Brain microvascular endothelial cell (primary cell): ENCODE results near the gene STRAP.

ENCODE experiments used
- DNase-seq: peaks from one replicate; pipeline ENCODE4 v3.0.0-alpha.2; 2020
- H3K27ac ChIP-seq: fragments of 250-450 bp; sonication (Bioruptor Pico); 2 replicates; pipeline ENCODE4 v1.5.1; 2020; ENCODE audit warnings: mild to moderate bottlenecking, moderate library complexity
- H3K27me3 ChIP-seq: fragments of 250-450 bp; sonication (Bioruptor Pico); replicated peaks from 2 replicates; pipeline ENCODE4 v1.5.1; 2020; ENCODE audit warnings: mild to moderate bottlenecking
- H3K36me3 ChIP-seq: fragments of 250-450 bp; sonication (Bioruptor Pico); replicated peaks from 2 replicates; pipeline ENCODE4 v1.5.1; 2020; ENCODE audit warnings: mild to moderate bottlenecking
- H3K4me3 ChIP-seq: 2 replicates; pipeline ENCODE4 v1.5.1; 2011; ENCODE audit warnings: low read depth, mild to moderate bottlenecking, control low read depth, low read length, moderate library complexity
- CTCF ChIP-seq: IDR thresholded peaks from 2 replicates; pipeline ENCODE4 v1.5.1; 2011; ENCODE audit warnings: low read depth, mild to moderate bottlenecking, moderate library complexity, low read length, control low read depth, inconsistent platforms; ENCODE audit errors: missing control alignments
- in situ Hi-C: cut with HindIII; loops from 2 replicates; pipeline ENCODE4 v1.10.0; 2017; ENCODE audit warnings: low sequenced_read_pairs, low pct_ligation_motif_present

The STRAP gene

GRCh38 chr12:15886372-15887042, 4.3 kb downstream of the STRAP start:
- no peak for TF ChIP-seq CTCF
- in situ Hi-C loops: no loop called here
- H3K27ac ChIP-seq: no peak overlapping the region
- no peak overlapping the region for H3K4me3 ChIP-seq
- peaks cover 30% of the 10 kb centered on the region for H3K36me3 ChIP-seq
- H3K27me3 ChIP-seq: no peaks in the 10 kb centered on the region
- no peak for DNase-seq

- Histone ChIP-seq H3K27ac (no peak overlapping the region), H3K27me3 (no peaks in the 10 kb centered on the region), H3K4me3 (no peak overlapping the region), H3K36me3 (peaks cover 33% of the 10 kb centered on the region)
- DNase-seq: no peak
- TF ChIP-seq CTCF: no peak
- in situ Hi-C loops: no loop called here
Measured at GRCh38 chr12:15887043-15887817, 5.0 kb downstream of the STRAP start.

GRCh38 chr12:15892645-15893259, 10.6 kb downstream of the STRAP start:
- in situ Hi-C loops: no loop called here
- Histone ChIP-seq H3K27ac (no peak overlapping the region), H3K4me3 (no peak overlapping the region), H3K36me3 (peaks cover 45% of the 10 kb centered on the region), H3K27me3 (no peaks in the 10 kb centered on the region)
- no peak for DNase-seq
- no peak for TF ChIP-seq CTCF

GRCh38 chr12:15893260-15893659, 11.1 kb downstream of the STRAP start:
- Histone ChIP-seq H3K36me3 (peaks cover 49% of the 10 kb centered on the region), H3K27ac (no peak overlapping the region), H3K4me3 (no peak overlapping the region), H3K27me3 (no peaks in the 10 kb centered on the region)
- in situ Hi-C loops: no loop called here
- no peak for TF ChIP-seq CTCF
- no peak for DNase-seq

- H3K27ac ChIP-seq: no peak overlapping the region
Measured at GRCh38 chr12:15896867-15897266, 14.7 kb downstream of the STRAP start.

More at GRCh38 chr12:15896867-15897266, 14.7 kb downstream of the STRAP start:
- H3K27me3 ChIP-seq: no peaks in the 10 kb centered on the region
- DNase-seq: no peak
- in situ Hi-C loops: no loop called here
- no peak overlapping the region for H3K4me3 ChIP-seq
- TF ChIP-seq CTCF: no peak
- H3K36me3 ChIP-seq: peaks cover 57% of the 10 kb centered on the region
